HUES64 (cell line): ENCODE data around the gene PIGP.

Source experiments
- H3K27ac ChIP-seq: 2 replicates; pipeline ENCODE4 v1.7.0; 2013; ENCODE audit warnings: low read depth, low read length, inconsistent platforms
- H3K27me3 ChIP-seq: 2 replicates; pipeline ENCODE4 v1.6.1; 2013; ENCODE audit warnings: mild to moderate bottlenecking, low read length; ENCODE audit not compliant: insufficient read depth
- H3K36me3 ChIP-seq: 2 replicates; pipeline ENCODE4 v1.6.1; 2013; ENCODE audit warnings: mild to moderate bottlenecking, low read length; ENCODE audit not compliant: insufficient read depth
- H3K4me1 ChIP-seq: 2 replicates; pipeline ENCODE4 v1.6.1; 2013; ENCODE audit warnings: mild to moderate bottlenecking, low read length, moderate library complexity; ENCODE audit not compliant: insufficient read depth
- H3K4me3 ChIP-seq: 2 replicates; pipeline ENCODE4 v1.5.1; 2013; ENCODE audit warnings: mild to moderate bottlenecking, low read length, moderate library complexity
- H3K9ac ChIP-seq: 2 replicates; pipeline ENCODE4 v1.6.1; 2013; ENCODE audit warnings: mild to moderate bottlenecking, low read depth, low read length
- H3K9me3 ChIP-seq: 2 replicates; pipeline ENCODE4 v1.6.1; 2013; ENCODE audit warnings: low read depth, low read length; ENCODE audit not compliant: insufficient read depth
- WGBS: fragments of 150-250, 120-280 bp; methylation state at CpG from one replicate; pipeline ENCODE4 v1.1.7; 2013; ENCODE audit warnings: missing lambda C conversion rate; 5-methylcytosine and 5-hydroxymethylcytosine counted together

Gene PIGP

GRCh38 chr21:37098751-37099150 lies 25.9 kb upstream of the PIGP start:
- Histone ChIP-seq H3K9ac (no peak overlapping the region), H3K27me3 (peaks cover 7% of the 10 kb centered on the region; the same call in 1 of the 2 replicates), H3K36me3 (peaks cover 33% of the 10 kb centered on the region), H3K9me3 (no peaks in the 10 kb centered on the region), H3K4me1 (no peaks in the 10 kb centered on the region), H3K4me3 (no peak overlapping the region), H3K27ac (no peak overlapping the region)
- WGBS, result 95% methylated on average over 2 of the region's 2 CpGs

GRCh38 chr21:37095821-37096220 lies 22.9 kb upstream of the PIGP start:
- 96% methylated on average over 2 of the region's 4 CpGs for WGBS
- peaks cover 7% of the 10 kb centered on the region; the same call in 1 of the 2 replicates for H3K27me3 ChIP-seq
- no peak overlapping the region for H3K4me3 ChIP-seq
- no peaks in the 10 kb centered on the region for H3K9me3 ChIP-seq
- no peaks in the 10 kb centered on the region for H3K4me1 ChIP-seq
- H3K27ac ChIP-seq, result no peak overlapping the region
- H3K36me3 ChIP-seq, result peaks cover 33% of the 10 kb centered on the region
- H3K9ac ChIP-seq, result no peak overlapping the region

DNA sequence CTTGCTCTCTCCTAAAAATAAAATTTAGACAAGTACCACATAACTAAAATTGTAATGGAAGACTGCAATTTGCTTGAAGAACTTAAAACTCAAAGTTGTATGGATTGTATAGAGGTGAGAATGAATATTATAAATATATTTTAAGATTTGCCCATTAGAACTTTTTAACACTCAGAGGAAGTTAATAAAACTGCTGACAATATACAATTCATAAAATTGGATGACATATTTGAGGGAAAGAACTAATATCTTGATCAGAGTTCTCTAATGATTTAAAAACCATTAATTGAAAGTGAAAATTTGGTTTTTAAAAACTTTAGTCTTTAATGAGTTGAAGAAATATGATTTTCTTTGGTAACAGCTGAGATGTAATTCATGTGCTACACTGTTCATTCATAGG lies 21.1 kb upstream of the PIGP start:
- H3K4me1 ChIP-seq, result no peaks in the 10 kb centered on the region
- peaks cover 32% of the 10 kb centered on the region for H3K36me3 ChIP-seq

GRCh38 chr21:37088186-37088735 lies 15.4 kb upstream of the PIGP start:
- Histone ChIP-seq H3K9me3 (no peaks in the 10 kb centered on the region), H3K36me3 (peaks cover 7% of the 10 kb centered on the region; the same call in 1 of the 2 replicates), H3K4me3 (no peak overlapping the region), H3K27ac (no peak overlapping the region), H3K9ac (no peak overlapping the region), H3K27me3 (no peaks in the 10 kb centered on the region), H3K4me1 (no peaks in the 10 kb centered on the region)
- WGBS, result 97% methylated on average over 5 of the region's 5 CpGs

More for the DNA sequence above, 21.1 kb upstream of the PIGP start:
- no peak overlapping the region for H3K9ac ChIP-seq
- peaks cover 7% of the 10 kb centered on the region; the same call in 1 of the 2 replicates for H3K27me3 ChIP-seq
- no peak overlapping the region for H3K27ac ChIP-seq
- H3K4me3 ChIP-seq, result no peak overlapping the region
- no peaks in the 10 kb centered on the region for H3K9me3 ChIP-seq

- H3K4me1 ChIP-seq, result no peaks in the 10 kb centered on the region
- H3K9me3 ChIP-seq, result no peaks in the 10 kb centered on the region
- H3K27me3 ChIP-seq, result no peaks in the 10 kb centered on the region
- no peak overlapping the region for H3K9ac ChIP-seq
- H3K4me3 ChIP-seq, result no peak overlapping the region
- no peak overlapping the region for H3K27ac ChIP-seq
- H3K36me3 ChIP-seq, result peaks cover 7% of the 10 kb centered on the region; the same call in 1 of the 2 replicates
- 85% methylated on average over 5 of the region's 5 CpGs for WGBS
Observed at GRCh38 chr21:37087188-37087587, 14.3 kb upstream of the PIGP start.

DNA sequence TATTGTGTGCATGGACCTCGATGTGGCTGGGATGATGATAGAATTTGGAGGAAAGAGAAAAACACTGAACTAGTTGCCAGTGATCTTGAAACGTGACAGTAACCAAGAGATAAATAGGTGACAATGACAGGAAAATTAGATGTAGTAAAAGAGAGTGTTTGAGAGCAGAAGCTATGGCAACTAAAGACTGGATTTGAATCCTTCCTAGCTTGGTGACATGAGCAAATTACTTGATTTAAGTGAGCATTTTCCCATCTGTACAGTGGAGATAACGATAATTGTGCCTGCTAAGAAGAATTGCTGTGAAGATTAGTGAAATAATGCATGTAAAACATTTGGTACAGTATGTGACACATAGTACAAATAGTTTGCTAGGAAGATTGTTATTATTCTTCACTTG lies 12.9 kb upstream of the PIGP start:
- H3K27me3 ChIP-seq, result no peaks in the 10 kb centered on the region
- no peak overlapping the region for H3K9ac ChIP-seq
- no peaks in the 10 kb centered on the region for H3K9me3 ChIP-seq
- no peaks in the 10 kb centered on the region for H3K4me1 ChIP-seq
- peaks cover 7% of the 10 kb centered on the region; the same call in 1 of the 2 replicates for H3K36me3 ChIP-seq
- H3K27ac ChIP-seq, result no peak overlapping the region
- 90% methylated on average over 3 of the region's 3 CpGs for WGBS
- H3K4me3 ChIP-seq, result no peak overlapping the region

GRCh38 chr21:37082856-37083528 lies 10.1 kb upstream of the PIGP start:
- no peaks in the 10 kb centered on the region for H3K27me3 ChIP-seq
- no peak overlapping the region for H3K9ac ChIP-seq
- H3K4me3 ChIP-seq, result no peak overlapping the region
- H3K27ac ChIP-seq, result no peak overlapping the region
- no peaks in the 10 kb centered on the region for H3K9me3 ChIP-seq
- H3K36me3 ChIP-seq, result no peaks in the 10 kb centered on the region
- no peaks in the 10 kb centered on the region for H3K4me1 ChIP-seq

DNA sequence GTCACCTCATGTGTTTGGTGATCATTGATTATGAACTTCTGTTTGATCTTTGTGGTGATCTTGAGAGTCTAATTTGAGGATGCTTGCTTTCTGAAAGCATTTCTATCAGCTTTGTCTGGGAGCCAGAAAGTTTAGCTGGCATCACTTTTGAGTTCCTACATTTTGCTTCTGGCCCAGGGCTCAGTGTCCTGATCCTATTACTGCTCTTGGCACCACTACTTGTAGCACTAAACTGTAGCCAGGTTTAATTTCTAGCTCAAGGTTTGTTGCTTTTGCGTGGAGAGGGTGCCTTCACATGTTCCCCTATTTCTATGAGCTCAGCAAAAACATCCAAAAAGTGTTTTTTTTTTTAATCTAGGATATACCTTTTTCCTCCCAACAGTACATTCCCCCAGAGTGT lies 9.5 kb upstream of the PIGP start:
- H3K9ac ChIP-seq, result no peak overlapping the region
- no peak overlapping the region for H3K27ac ChIP-seq
- no peak overlapping the region for H3K4me3 ChIP-seq
- no peaks in the 10 kb centered on the region for H3K9me3 ChIP-seq
- H3K27me3 ChIP-seq, result no peaks in the 10 kb centered on the region
- H3K4me1 ChIP-seq, result no peaks in the 10 kb centered on the region
- H3K36me3 ChIP-seq, result no peaks in the 10 kb centered on the region
- 95% methylated on average over 1 of the region's 1 CpG for WGBS

- peaks cover 7% of the 10 kb centered on the region; the same call in 1 of the 2 replicates for H3K4me1 ChIP-seq
- H3K9ac ChIP-seq, result no peak overlapping the region
- no peaks in the 10 kb centered on the region for H3K9me3 ChIP-seq
- H3K27me3 ChIP-seq, result peaks cover 14% of the 10 kb centered on the region
- H3K27ac ChIP-seq, result no peak overlapping the region
- H3K36me3 ChIP-seq, result no peaks in the 10 kb centered on the region
- 57% methylated on average over 5 of the region's 6 CpGs for WGBS
- H3K4me3 ChIP-seq, result no peak overlapping the region
Observed at GRCh38 chr21:37079211-37079824, 6.4 kb upstream of the PIGP start.

- no peak overlapping the region for H3K9ac ChIP-seq
- H3K4me3 ChIP-seq, result no peak overlapping the region
- H3K27ac ChIP-seq, result no peak overlapping the region
- H3K4me1 ChIP-seq, result peaks cover 10% of the 10 kb centered on the region; the same call in 1 of the 2 replicates
- 100% methylated on average over 1 of the region's 1 CpG for WGBS
- peaks cover 25% of the 10 kb centered on the region for H3K27me3 ChIP-seq
- H3K36me3 ChIP-seq, result no peaks in the 10 kb centered on the region
- no peaks in the 10 kb centered on the region for H3K9me3 ChIP-seq
Observed at GRCh38 chr21:37077403-37077802, 4.5 kb upstream of the PIGP start.

DNA sequence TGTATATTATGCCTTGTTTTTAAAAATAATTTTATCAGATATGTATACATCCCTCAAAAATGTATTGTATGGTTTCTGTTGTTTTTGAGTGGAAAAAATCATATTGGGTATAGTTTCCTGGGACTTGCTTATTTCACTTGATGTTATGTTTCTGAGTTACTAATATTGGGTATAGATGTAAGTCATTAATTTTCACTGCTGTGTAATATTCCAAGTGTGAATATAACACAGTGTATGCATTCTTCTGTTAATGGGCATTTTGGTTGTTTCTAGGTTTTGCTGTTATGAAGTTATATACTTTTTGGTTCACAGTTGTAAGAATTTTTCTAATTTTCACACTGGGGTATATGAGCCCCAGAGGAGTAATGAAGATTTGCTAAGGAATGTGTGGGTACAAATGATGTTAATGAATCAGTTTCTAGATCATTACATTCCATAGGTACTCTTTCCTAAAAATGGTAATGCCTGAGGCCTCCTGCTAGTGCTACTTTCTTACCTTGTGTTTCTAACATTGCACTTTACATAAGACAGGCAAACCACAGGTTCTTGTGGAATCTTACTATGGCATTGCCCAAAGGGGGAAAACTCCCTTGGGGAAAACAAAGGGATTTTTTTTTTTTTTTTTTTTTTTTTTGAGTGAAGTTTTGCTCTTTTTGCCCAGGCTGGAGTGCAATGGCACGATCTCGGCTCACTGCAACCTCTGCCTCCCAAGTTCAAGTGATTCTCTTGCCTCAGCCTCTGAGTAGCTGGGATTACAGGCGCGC lies 3.4 kb upstream of the PIGP start:
- 91% methylated on average over 4 of the region's 4 CpGs for WGBS
- Histone ChIP-seq H3K4me1 (peaks cover 20% of the 10 kb centered on the region), H3K27me3 (peaks cover 25% of the 10 kb centered on the region), H3K9me3 (no peaks in the 10 kb centered on the region), H3K27ac (no peak overlapping the region), H3K4me3 (no peak overlapping the region), H3K36me3 (no peaks in the 10 kb centered on the region), H3K9ac (no peak overlapping the region)
